ENCODE measurements around the gene MAP7. TPM values are rescaled to one million over a fixed set of nuclear protein-coding genes. Genes with fewer than 3 reads are reported as not detected.

Gene MAP7
- total RNA-seq, 2 experiments from 2014 or later, result 0.45 to 0.49 TPM

DNA sequence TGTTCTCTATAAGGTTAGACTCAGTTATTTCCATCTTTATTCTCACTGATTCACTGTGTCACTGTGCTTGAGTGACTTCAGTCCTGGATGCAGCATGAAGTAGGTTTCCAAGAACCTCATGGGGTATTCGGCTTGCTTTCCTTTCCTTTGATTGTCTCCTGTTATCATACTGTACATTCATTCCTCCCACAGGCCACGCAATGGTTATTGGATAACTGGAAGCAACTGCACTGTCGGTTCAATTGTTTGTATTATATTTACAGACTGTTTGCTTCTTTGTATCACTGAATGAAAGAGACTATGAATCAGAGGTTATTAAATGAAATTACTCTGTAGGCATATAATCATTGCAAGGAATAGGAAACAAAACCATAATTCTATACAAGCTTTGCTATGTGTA is 129.4 kb downstream of the MAP7 start:
- TF ChIP-seq, protein P1, sequence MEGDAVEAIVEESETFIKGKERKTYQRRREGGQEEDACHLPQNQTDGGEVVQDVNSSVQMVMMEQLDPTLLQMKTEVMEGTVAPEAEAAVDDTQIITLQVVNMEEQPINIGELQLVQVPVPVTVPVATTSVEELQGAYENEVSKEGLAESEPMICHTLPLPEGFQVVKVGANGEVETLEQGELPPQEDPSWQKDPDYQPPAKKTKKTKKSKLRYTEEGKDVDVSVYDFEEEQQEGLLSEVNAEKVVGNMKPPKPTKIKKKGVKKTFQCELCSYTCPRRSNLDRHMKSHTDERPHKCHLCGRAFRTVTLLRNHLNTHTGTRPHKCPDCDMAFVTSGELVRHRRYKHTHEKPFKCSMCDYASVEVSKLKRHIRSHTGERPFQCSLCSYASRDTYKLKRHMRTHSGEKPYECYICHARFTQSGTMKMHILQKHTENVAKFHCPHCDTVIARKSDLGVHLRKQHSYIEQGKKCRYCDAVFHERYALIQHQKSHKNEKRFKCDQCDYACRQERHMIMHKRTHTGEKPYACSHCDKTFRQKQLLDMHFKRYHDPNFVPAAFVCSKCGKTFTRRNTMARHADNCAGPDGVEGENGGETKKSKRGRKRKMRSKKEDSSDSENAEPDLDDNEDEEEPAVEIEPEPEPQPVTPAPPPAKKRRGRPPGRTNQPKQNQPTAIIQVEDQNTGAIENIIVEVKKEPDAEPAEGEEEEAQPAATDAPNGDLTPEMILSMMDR (IDR thresholded peaks at IDR 0.05), result no peak
- DNase-seq (no peak), ATAC-seq (ENCODE audit: poor library complexity) (no peak)
- CTCF ChIA-PET, result no interaction called here
- POLR2A ChIA-PET, result no interaction called here
- Mint-ChIP-seq H3K9me3 (no peaks in the 10 kb centered on the region), H3K4me1 (ENCODE audit: low read depth) (no peaks in the 10 kb centered on the region), H3K4me3 (no peak overlapping the region), H3K27me3 (no peaks in the 10 kb centered on the region), H3K36me3 (ENCODE audit: low read depth) (no peaks in the 10 kb centered on the region), H3K27ac (no peak overlapping the region)
- no peaks in the 10 kb centered on the region for H3K4me1 ChIP-seq (ENCODE audit: insufficient read depth, low read length)
- no peaks in the 10 kb centered on the region for H3K36me3 ChIP-seq (ENCODE audit: insufficient read depth, low read length)
- no peak overlapping the region for H3K27ac ChIP-seq (ENCODE audit: low read depth in 1 of 2, low read length in 2 of 2)
- no peaks in the 10 kb centered on the region for H3K27me3 ChIP-seq (ENCODE audit: control insufficient read depth in 1 of 2, insufficient read depth in 2 of 2, low read length in 2 of 2)
- no peak overlapping the region for H3K4me3 ChIP-seq (ENCODE audit: low read length)
- H3K9me3 ChIP-seq (ENCODE audit: control insufficient read depth in 1 of 2, insufficient read depth in 1 of 2, low read length in 2 of 2), result no peaks in the 10 kb centered on the region
- intact Hi-C loops (cut with DNase I, micrococcal nuclease), result no loop called here

DNA sequence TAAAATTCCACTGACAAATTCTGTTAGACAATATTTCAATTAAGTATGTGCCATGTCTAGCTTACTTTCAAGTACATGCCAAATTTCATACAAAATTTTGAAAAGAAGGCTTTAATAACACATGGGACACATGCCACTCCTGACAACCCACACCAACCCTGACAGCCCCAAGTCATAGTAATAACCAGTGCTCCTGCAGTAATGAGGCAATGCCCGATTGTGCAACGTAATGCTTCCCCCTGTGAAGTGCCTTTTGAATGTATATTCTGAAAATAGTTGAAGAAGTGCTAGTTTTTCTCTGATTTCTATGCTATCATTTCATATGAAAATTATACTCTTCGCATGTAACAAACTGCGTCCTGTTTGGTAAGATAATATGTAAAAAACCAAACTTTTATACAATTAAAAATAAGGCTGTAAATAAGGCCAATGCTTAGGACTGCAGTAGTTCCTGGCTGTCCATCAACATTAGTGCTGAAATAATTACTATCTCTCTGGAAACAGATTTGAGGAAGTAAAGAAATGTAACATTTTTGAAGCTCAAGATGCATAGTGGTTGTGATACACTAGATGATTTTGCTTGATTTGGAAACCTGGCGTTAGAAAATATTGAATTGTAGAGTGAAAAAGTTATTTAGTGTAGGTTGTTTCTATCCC is 134.7 kb downstream of the MAP7 start:
- H3K27ac Mint-ChIP-seq, result no peak overlapping the region
- H3K36me3 Mint-ChIP-seq (ENCODE audit: low read depth), result no peaks in the 10 kb centered on the region
- DNase-seq, result peak in 2 of 14 experiments; percentile 32 to 38
- no peaks in the 10 kb centered on the region for H3K27me3 Mint-ChIP-seq
- Histone ChIP-seq H3K4me3 (ENCODE audit: low read length) (no peak overlapping the region), H3K27ac (ENCODE audit: low read depth in 1 of 2, low read length in 2 of 2) (no peak overlapping the region), H3K36me3 (ENCODE audit: insufficient read depth, low read length) (no peaks in the 10 kb centered on the region), H3K9me3 (ENCODE audit: control insufficient read depth in 1 of 2, insufficient read depth in 1 of 2, low read length in 2 of 2) (no peaks in the 10 kb centered on the region), H3K4me1 (ENCODE audit: insufficient read depth, low read length) (no peaks in the 10 kb centered on the region), H3K27me3 (ENCODE audit: control insufficient read depth in 1 of 2, insufficient read depth in 2 of 2, low read length in 2 of 2) (no peaks in the 10 kb centered on the region)
- H3K4me1 Mint-ChIP-seq (ENCODE audit: low read depth), result no peaks in the 10 kb centered on the region
- ChIA-PET CTCF (no interaction called here), POLR2A (no interaction called here)
- TF ChIP-seq, protein P1 (IDR thresholded peaks at IDR 0.05), result no peak
- no peaks in the 10 kb centered on the region for H3K9me3 Mint-ChIP-seq
- no peak for ATAC-seq (ENCODE audit: poor library complexity)
- no peak overlapping the region for H3K4me3 Mint-ChIP-seq
- intact Hi-C loops (cut with DNase I, micrococcal nuclease), result no loop called here

- Histone ChIP-seq H3K4me1 (ENCODE audit: insufficient read depth, low read length) (no peaks in the 10 kb centered on the region), H3K36me3 (ENCODE audit: insufficient read depth, low read length) (no peaks in the 10 kb centered on the region), H3K27me3 (ENCODE audit: control insufficient read depth in 1 of 2, insufficient read depth in 2 of 2, low read length in 2 of 2) (no peaks in the 10 kb centered on the region), H3K4me3 (ENCODE audit: low read length) (no peak overlapping the region), H3K9me3 (ENCODE audit: control insufficient read depth in 1 of 2, insufficient read depth in 1 of 2, low read length in 2 of 2) (no peaks in the 10 kb centered on the region), H3K27ac (ENCODE audit: low read depth in 1 of 2, low read length in 2 of 2) (no peak overlapping the region)
- no peaks in the 10 kb centered on the region for H3K27me3 Mint-ChIP-seq
- TF ChIP-seq, protein P1 (IDR thresholded peaks at IDR 0.05), result no peak
- ChIA-PET CTCF (no interaction called here), POLR2A (no interaction called here)
- no peak overlapping the region for H3K4me3 Mint-ChIP-seq
- H3K27ac Mint-ChIP-seq, result no peak overlapping the region
- no peaks in the 10 kb centered on the region for H3K4me1 Mint-ChIP-seq (ENCODE audit: low read depth)
- no peak for ATAC-seq (ENCODE audit: poor library complexity)
- no peaks in the 10 kb centered on the region for H3K9me3 Mint-ChIP-seq
- no peak for DNase-seq
- H3K36me3 Mint-ChIP-seq (ENCODE audit: low read depth), result no peaks in the 10 kb centered on the region
- intact Hi-C loops (cut with DNase I, micrococcal nuclease), result no loop called here
Measured at GRCh38 chr6:136412410-136412809, 137.8 kb downstream of the MAP7 start.

Data from CD4-positive, alpha-beta T cell (primary cell).